Endothelial cell of umbilical vein (primary cell): ENCODE measurements around the gene FZD7. TPM values are rescaled to one million over a fixed set of nuclear protein-coding genes. Genes with fewer than 3 reads are reported as not detected.

ENCODE experiments used
- BruUV-seq: library from RNA; stranded (reverse); fragments of 400-500 nt; replicated peaks from 2 replicates; lab custom pipeline; 2021; lab: Mats Ljungman, UMichigan
- CTCF ChIA-PET: fragments of 300-600, 350-600 bp; sonication (Branson Sonifier 250); formaldehyde crosslinking; loops from one replicate; lab custom pipeline; 2021; ENCODE audit warnings: antibody characterized with exemption, inconsistent platforms; lab: Charles Lee
- POLR2A ChIA-PET: fragments of 300-600, 350-600 bp; sonication (Branson Sonifier 250); formaldehyde crosslinking; loops from one replicate; lab custom pipeline; 2021; ENCODE audit warnings: antibody characterized with exemption, inconsistent platforms; lab: Charles Lee
- DNase-seq: peaks from one replicate; pipeline ENCODE4 v3.0.0-alpha.2; 2011; ENCODE audit warnings: low read depth, low spot score
- FAIRE-seq: peaks from 2 replicates; lab custom pipeline; 2011; peaks lifted over from hg19 to GRCh38; lab: Jason Lieb, UNC
- H2AFZ ChIP-seq: 2 replicates; pipeline ENCODE4 v1.6.0; 2012; ENCODE audit warnings: low read depth, low read length, control low read depth, inconsistent platforms
- H3K27ac ChIP-seq: 2 replicates; pipeline ENCODE4 v1.5.1; 2011; ENCODE audit warnings: low read depth, mild to moderate bottlenecking, control low read depth, low read length, moderate library complexity; ENCODE audit not compliant: insufficient read depth
- H3K27me3 ChIP-seq, 2 experiments: 2 replicates each; pipeline versions ENCODE4 v1.6.0 to v1.6.1; 2011; ENCODE audit warnings: low read length in 2 of 2, mixed read lengths in 1 of 2; ENCODE audit not compliant: control insufficient read depth in 2 of 2, insufficient read depth in 2 of 2
- H3K36me3 ChIP-seq, 2 experiments: 2 replicates in 1 of 2; 3 replicates in 1 of 2; pipeline ENCODE4 v1.5.1; 2011; ENCODE audit warnings: low read length in 2 of 2, mild to moderate bottlenecking in 1 of 2, moderate library complexity in 1 of 2; ENCODE audit not compliant: control insufficient read depth in 2 of 2, insufficient read depth in 2 of 2; ENCODE audit errors: extremely low read depth in 1 of 2
- H3K4me1 ChIP-seq: 3 replicates; pipeline ENCODE4 v1.5.1; 2011; ENCODE audit warnings: mild to moderate bottlenecking, low read length; ENCODE audit not compliant: control insufficient read depth, insufficient read depth; ENCODE audit errors: extremely low read depth
- H3K4me2 ChIP-seq: 2 replicates; pipeline ENCODE4 v1.6.1; 2011; ENCODE audit warnings: low read length, control low read depth, mixed read lengths; ENCODE audit not compliant: insufficient read depth
- H3K4me3 ChIP-seq, 3 experiments: fragments of 200-600 bp in 1 of 3; sonication (generic), shearing (Covaris generic) in 1 of 3; replicated peaks in 1 of 3; 2 replicates each; pipeline ENCODE4 v1.5.1; 2011 to 2016; ENCODE audit warnings: control low read depth in 3 of 3, low read length in 3 of 3, mild to moderate bottlenecking in 2 of 3, inconsistent platforms in 1 of 3, low read depth in 1 of 3, moderate library complexity in 1 of 3; ENCODE audit not compliant: insufficient read depth in 1 of 3
- H3K79me2 ChIP-seq: 2 replicates; pipeline ENCODE4 v1.6.0; 2012; ENCODE audit warnings: low read length, inconsistent platforms; ENCODE audit not compliant: control insufficient read depth, insufficient read depth
- H3K9ac ChIP-seq: replicated peaks from 2 replicates; pipeline ENCODE3; 2011; ENCODE audit warnings: low read length, control low read depth; ENCODE audit not compliant: insufficient read depth; ENCODE audit errors: extremely low read depth
- H3K9me1 ChIP-seq: replicated peaks from 3 replicates; pipeline ENCODE4 v1.6.0; 2011; ENCODE audit warnings: mild to moderate bottlenecking, low read length; ENCODE audit not compliant: control insufficient read depth, insufficient read depth; ENCODE audit errors: extremely low read depth
- H3K9me3 ChIP-seq: replicated peaks from 2 replicates; pipeline ENCODE4 v1.5.1; 2012; ENCODE audit warnings: low read length, inconsistent platforms; ENCODE audit not compliant: control insufficient read depth, insufficient read depth
- H4K20me1 ChIP-seq: replicated peaks from 2 replicates; pipeline ENCODE3; 2011; ENCODE audit warnings: mild to moderate bottlenecking, low read length; ENCODE audit not compliant: control insufficient read depth, insufficient read depth; ENCODE audit errors: extremely low read depth
- EZH2 ChIP-seq: IDR thresholded peaks from 2 replicates; pipeline ENCODE4 v1.6.1; 2012; ENCODE audit warnings: borderline replicate concordance, low read depth, mild to moderate bottlenecking, moderate library complexity, low read length, inconsistent platforms; ENCODE audit not compliant: severe bottlenecking
- FOS ChIP-seq: IDR thresholded peaks from 2 replicates; pipeline ENCODE4 v1.6.1; 2011; ENCODE audit warnings: mild to moderate bottlenecking, low read length, moderate library complexity, borderline replicate concordance; ENCODE audit not compliant: insufficient read depth
- GATA2 ChIP-seq: IDR thresholded peaks from 2 replicates; pipeline ENCODE4 v1.7.0; 2011; ENCODE audit warnings: low read depth, mild to moderate bottlenecking, moderate library complexity, mixed read lengths, low read length; ENCODE audit not compliant: insufficient read length, insufficient read depth
- JUN ChIP-seq: IDR thresholded peaks from 2 replicates; pipeline ENCODE4 v1.6.1; 2011; ENCODE audit warnings: borderline replicate concordance, low read depth; ENCODE audit not compliant: insufficient read length, insufficient read depth
- MYC ChIP-seq: IDR thresholded peaks from one replicate; pipeline ENCODE4 v1.6.1; 2011; ENCODE audit warnings: mild to moderate bottlenecking, low read depth, low read length
- POLR2A ChIP-seq: IDR thresholded peaks from 2 replicates; pipeline ENCODE4 v1.6.1; 2012; ENCODE audit warnings: low read depth, mild to moderate bottlenecking, control low read depth, low read length
- POLR2AphosphoS5 ChIP-seq: IDR thresholded peaks from 2 replicates; pipeline ENCODE4 v1.6.1; 2012; ENCODE audit warnings: low read depth, mild to moderate bottlenecking, control low read depth, low read length, moderate library complexity; ENCODE audit not compliant: insufficient read depth
- dilution Hi-C: fragments of 300-500 bp; cut with MboI; formaldehyde crosslinking; loops from one replicate; pipeline ENCODE4 v1.15.0; 2019; ENCODE audit warnings: low sequenced_read_pairs; ENCODE audit not compliant: extremely low pct_ligation_motif_present
- intact Hi-C: fragments of 100-400 bp; cut with micrococcal nuclease; formaldehyde crosslinking; loops from one replicate; pipeline ENCODE4 v1.10.0; 2022
- polyA plus RNA-seq, 4 experiments: library from polyadenylated mRNA; depleted of rRNA in 3 of 4; stranded (reverse) in 3 of 4; unstranded in 1 of 4; fragments of >200 nt; gene quantifications; 2 replicates each; pipeline versions ENCODE4 v1.2.1 to v1.2.3, GENCODE V29; 2011 to 2012; ENCODE audit warnings: missing spikeins in 1 of 4
- total RNA-seq: library from RNA; stranded (reverse); gene quantifications from 2 replicates; pipeline ENCODE4 v1.2.3, GENCODE V29; 2021
- TF ChIP-seq, protein P1 (sequence below), 2 donors: IDR thresholded peaks; 1 replicate in 1 of 2; 2 replicates in 1 of 2; pipeline ENCODE4 v1.5.1; 2011; ENCODE audit warnings: low read length in 2 of 2, mild to moderate bottlenecking in 2 of 2, moderate library complexity in 2 of 2, control low read depth in 1 of 2, inconsistent platforms in 1 of 2, low read depth in 1 of 2; ENCODE audit not compliant: insufficient read depth in 1 of 2; ENCODE audit errors: extremely low read depth in 1 of 2
- TF ChIP-seq, protein P2 (sequence below): IDR thresholded peaks from 2 replicates; pipeline ENCODE4 v1.6.1; 2011; ENCODE audit not compliant: insufficient read depth, insufficient read length

Gene FZD7
- total and polyA plus RNA-seq, 2 donors (not counting 3 experiments of a cell fraction or from before 2014, with no cell fraction given) = 0.15 to 0.29 TPM

DNA sequence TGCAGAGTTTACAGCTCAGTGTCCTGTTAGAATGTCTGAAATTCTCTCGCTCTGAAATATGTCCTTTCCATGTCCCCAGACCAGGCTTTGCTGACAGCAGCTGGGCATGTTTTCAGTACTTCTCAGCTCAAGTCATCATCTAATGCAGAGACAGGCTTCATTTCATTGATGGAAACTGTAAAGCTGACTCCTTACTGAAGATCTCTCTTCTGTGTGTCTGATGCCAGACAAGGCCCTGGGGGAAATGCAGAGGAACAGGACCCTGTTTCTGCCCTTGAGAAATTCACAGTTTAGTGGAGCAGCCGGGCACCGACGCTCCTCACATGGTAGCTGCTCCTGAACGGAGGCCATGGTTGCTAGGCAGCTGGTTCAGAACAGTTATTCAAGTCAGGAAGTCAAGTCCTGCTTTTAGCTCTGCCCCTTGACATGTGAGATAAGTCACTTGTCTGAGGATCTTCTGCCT, 24.6 kb upstream of the FZD7 start:
- POLR2A ChIA-PET = no interaction called here
- Histone ChIP-seq H3K9me1 (no peaks in the 10 kb centered on the region), H3K27me3 (peaks cover 6 to 18% of the 10 kb centered on the region in 2 experiments), H3K4me1 (no peaks in the 10 kb centered on the region), H3K36me3 (no peaks in the 10 kb centered on the region), H2AFZ (no peak overlapping the region), H3K9ac (no peak overlapping the region), H3K4me2 (no peak overlapping the region), H3K27ac (no peak overlapping the region), H3K9me3 (no peaks in the 10 kb centered on the region), H3K4me3 (no peak overlapping the region), H4K20me1 (no peaks in the 10 kb centered on the region), H3K79me2 (no peaks in the 10 kb centered on the region)
- TF ChIP-seq, protein P1, sequence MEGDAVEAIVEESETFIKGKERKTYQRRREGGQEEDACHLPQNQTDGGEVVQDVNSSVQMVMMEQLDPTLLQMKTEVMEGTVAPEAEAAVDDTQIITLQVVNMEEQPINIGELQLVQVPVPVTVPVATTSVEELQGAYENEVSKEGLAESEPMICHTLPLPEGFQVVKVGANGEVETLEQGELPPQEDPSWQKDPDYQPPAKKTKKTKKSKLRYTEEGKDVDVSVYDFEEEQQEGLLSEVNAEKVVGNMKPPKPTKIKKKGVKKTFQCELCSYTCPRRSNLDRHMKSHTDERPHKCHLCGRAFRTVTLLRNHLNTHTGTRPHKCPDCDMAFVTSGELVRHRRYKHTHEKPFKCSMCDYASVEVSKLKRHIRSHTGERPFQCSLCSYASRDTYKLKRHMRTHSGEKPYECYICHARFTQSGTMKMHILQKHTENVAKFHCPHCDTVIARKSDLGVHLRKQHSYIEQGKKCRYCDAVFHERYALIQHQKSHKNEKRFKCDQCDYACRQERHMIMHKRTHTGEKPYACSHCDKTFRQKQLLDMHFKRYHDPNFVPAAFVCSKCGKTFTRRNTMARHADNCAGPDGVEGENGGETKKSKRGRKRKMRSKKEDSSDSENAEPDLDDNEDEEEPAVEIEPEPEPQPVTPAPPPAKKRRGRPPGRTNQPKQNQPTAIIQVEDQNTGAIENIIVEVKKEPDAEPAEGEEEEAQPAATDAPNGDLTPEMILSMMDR (IDR thresholded peaks at IDR 0.05; ENCODE audit: extremely low read depth in 1 of 2, insufficient read depth in 1 of 2, low read depth in 1 of 2, low read length in 2 of 2) = no peak
- no peak for TF ChIP-seq GATA2
- no peak for TF ChIP-seq POLR2A
- CTCF ChIA-PET = interaction anchor here (0.8 kb wide), 1 partner anchor 37 kb away, joined by 3 read pairs; no protein-coding TSS in a partner anchor
- intact Hi-C loops = no loop called here
- FAIRE-seq (no peak), DNase-seq (no peak)
- dilution Hi-C loops = no loop called here
- no TSS peak for BruUV-seq

DNA sequence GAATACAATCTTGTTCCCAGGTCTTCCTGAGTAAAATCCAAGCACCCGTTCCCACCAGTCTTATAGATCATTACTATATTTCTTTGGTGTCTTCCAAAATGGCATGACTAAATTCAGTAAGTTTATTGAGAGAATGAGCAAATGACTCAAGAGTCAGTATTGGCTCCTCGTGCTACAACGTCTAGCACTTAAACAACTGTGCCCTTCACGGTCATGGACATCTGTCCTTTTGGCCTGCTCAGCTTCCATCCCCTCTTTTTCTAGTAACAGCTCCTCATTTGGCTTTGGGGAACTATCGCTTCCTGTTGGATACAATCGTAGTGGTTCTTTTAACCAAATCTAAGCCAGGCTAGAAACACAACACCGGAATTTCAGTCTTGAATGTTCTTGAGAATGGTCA, 24.1 kb upstream of the FZD7 start:
- CTCF ChIA-PET = no interaction called here
- no peak for FAIRE-seq

More for the DNA sequence above, 24.1 kb upstream of the FZD7 start:
- H3K4me2 ChIP-seq = no peak overlapping the region
- no peak overlapping the region for H2AFZ ChIP-seq
- H3K9me3 ChIP-seq = no peaks in the 10 kb centered on the region
- no peak overlapping the region for H3K9ac ChIP-seq
- H3K4me1 ChIP-seq = no peaks in the 10 kb centered on the region
- H4K20me1 ChIP-seq = no peaks in the 10 kb centered on the region
- no peak for DNase-seq
- no peaks in the 10 kb centered on the region for H3K9me1 ChIP-seq
- dilution Hi-C loops (no loop called here), intact Hi-C loops (no loop called here)
- H3K36me3 ChIP-seq = no peaks in the 10 kb centered on the region
- peaks cover 8 to 21% of the 10 kb centered on the region in 2 experiments for H3K27me3 ChIP-seq
- H3K4me3 ChIP-seq = no peak overlapping the region
- POLR2A ChIA-PET = no interaction called here
- no peak overlapping the region for H3K27ac ChIP-seq
- no TSS peak for BruUV-seq
- TF ChIP-seq FOS (no peak), GATA2 (no peak), EZH2 (no peak), POLR2AphosphoS5 (no peak), POLR2A (no peak), MYC (no peak), JUN (no peak)
- TF ChIP-seq, protein P2, sequence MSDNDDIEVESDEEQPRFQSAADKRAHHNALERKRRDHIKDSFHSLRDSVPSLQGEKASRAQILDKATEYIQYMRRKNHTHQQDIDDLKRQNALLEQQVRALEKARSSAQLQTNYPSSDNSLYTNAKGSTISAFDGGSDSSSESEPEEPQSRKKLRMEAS = no peak
- TF ChIP-seq, protein P1 (IDR thresholded peaks at IDR 0.05; ENCODE audit: extremely low read depth in 1 of 2, insufficient read depth in 1 of 2, low read depth in 1 of 2, low read length in 2 of 2) = no peak
- no peaks in the 10 kb centered on the region for H3K79me2 ChIP-seq
